Stimulated activated naive CD4-positive, alpha-beta T cell treated with Interleukin-2 at 50 U/mL for 16 hours (primary cell): Measurements from ENCODE around the gene NSG1.

Experiments
- DNase-seq: peaks from one replicate; lab custom pipeline; 2025; lab: John Stamatoyannopoulos, UW

The NSG1 gene

GRCh38 chr4:4374388-4375098 lies 12.4 kb upstream of the NSG1 start:
- DNase-seq, result no peak

DNA sequence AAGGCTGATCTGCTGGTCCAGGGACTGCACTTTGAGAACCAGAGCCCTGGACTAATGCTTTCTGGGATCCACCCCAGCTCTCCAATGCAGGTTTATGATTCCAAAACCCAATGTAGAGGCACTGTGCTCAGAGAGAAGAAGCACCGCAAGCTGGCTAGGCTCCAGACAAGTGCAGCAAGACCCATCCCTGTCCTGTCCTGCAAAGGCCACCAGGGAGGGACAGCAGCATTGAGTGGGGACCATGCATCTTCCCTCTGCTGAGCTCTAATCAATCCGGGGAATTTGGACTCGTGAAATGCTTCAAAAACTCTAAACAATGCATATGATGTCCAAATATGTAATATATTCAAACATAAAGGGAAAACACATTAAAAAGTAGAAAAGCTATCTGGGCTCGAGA lies 10.8 kb upstream of the NSG1 start:
- DNase-seq, result no peak

DNA sequence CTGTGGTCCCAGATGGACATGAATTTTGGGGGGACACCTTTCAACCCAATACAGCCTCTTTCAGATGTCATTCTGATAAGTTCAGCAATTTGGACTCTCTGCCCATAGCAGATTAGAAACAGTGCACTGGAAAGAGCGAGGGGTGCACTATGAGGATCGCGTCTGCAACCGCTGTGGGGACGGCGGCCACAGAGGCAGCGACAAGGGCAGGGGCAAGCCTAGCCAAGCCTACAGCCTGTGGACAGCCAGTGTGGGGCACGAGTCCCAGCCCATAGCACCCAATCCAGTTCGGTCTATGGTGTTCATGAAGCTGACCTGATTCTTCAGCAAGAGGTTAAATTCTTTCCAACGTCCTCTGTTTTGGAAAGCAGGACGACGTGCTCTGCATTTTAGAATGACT lies 9.7 kb upstream of the NSG1 start:
- no peak for DNase-seq

GRCh38 chr4:4377732-4378460 lies 9.0 kb upstream of the NSG1 start:
- no peak for DNase-seq

GRCh38 chr4:4379540-4380087 lies 7.3 kb upstream of the NSG1 start:
- DNase-seq, result no peak

GRCh38 chr4:4383085-4383484 lies 3.8 kb upstream of the NSG1 start:
- no peak for DNase-seq

GRCh38 chr4:4384837-4385236 lies 2.1 kb upstream of the NSG1 start:
- no peak for DNase-seq

- no peak for DNase-seq
Measured at GRCh38 chr4:4385729-4386295, 1.1 kb upstream of the NSG1 start.

- DNase-seq, result peak; percentile 23
Measured at GRCh38 chr4:4386296-4386735, 586 bp upstream of the NSG1 start.

DNA sequence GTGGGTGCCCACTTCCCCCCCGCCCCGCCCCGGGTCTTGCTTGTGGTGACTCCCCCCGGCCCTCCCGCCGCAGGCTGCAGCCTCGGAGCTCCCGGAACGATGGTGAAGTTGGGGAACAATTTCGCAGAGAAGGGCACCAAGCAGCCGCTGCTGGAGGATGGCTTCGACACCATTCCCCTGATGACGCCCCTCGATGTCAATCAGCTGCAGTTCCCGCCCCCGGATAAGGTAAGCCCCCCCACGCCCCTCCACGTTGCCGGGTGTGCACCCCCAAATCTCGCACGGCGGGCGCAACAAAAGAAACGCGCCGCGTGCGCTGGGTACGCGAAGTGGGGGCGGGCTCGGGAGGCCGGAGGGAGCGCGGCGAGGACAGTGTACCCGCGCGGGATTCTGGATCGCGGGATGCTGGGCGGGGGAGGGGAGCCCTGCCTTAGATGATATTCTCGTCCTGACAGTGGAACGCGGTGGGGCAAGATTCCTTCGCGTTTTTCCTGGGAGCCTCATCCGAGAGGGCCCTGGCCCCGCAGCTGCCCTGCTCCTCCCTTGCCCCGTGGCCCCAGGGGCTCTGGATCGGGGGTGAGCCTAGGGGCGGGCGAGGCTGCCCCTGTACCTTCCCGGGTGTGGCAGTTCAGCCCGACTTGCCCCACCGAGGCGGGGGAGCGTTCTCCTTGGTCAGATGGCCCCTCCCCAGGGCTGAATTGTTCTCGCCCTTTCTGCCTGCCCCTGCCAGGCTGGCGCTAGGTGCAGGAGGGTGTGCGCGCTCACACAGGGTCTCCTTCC lies 819 bp downstream of the NSG1 start:
- DNase-seq, result no peak

DNA sequence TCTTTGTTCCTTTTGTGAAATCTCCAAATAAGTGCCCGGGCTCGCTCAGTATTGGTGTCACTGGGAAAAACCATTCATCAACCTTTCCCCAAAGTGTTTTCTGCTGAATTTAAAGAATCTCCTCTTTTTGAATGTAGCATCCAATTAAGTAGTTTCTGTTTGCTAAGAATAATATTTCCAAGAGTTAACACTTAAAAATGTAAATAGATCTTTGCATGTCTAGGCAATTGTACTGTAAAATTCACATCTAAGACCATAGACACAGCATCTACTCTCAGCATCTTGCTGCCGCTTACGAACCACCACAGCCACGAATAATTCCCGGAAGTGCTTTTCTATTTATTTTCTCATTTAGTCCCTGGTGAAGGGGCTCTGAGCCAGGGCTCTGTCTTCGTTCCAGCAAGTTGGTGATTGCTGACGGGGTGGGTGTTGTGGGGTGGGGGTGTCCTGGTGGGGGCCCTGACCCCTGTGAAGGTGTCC lies 1.4 kb downstream of the NSG1 start:
- no peak for DNase-seq

- DNase-seq, result no peak
Measured at GRCh38 chr4:4388836-4389575, 2.1 kb downstream of the NSG1 start.

- no peak for DNase-seq
Measured at GRCh38 chr4:4390046-4390445, 3.1 kb downstream of the NSG1 start.

DNA sequence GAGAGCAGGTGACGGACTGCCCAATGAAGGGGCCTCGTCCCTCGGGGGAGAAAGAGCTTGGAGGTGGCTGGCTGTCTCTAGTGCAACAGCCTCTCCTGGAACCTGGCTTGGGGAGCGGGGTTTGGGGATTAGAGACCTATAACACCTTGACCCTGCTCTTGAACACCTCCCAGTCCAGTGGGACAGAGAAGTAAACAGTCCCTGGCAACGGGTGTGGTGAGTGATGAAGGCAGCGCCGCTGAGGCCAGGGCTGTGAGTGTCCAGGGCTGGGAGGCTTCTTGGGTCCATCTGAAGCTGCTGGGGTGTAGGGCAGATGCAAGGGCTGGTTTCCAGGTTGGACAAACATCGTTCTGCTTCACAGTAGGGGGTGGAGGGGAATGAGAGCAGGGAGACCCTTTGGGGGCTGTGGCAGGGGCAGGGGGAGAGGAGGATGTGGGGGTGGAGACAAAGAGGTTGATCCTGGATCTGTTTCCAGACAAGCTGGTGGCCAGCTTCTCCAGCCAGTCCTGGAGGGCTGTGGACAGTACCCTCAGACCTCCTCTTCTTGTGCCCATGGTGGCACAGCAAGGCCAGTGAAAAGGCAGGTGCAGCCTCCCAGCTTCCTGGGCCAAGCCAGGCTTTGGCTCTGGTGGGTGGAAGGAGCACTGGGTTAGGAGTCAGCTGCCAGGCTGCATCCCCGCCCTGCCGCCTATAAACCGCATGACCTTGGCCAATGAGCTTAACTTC lies 3.8 kb downstream of the NSG1 start:
- no peak for DNase-seq

GRCh38 chr4:4391866-4392265 lies 5.0 kb downstream of the NSG1 start:
- no peak for DNase-seq

- no peak for DNase-seq
Measured at GRCh38 chr4:4392501-4393183, 5.7 kb downstream of the NSG1 start.

- DNase-seq, result no peak
Measured at GRCh38 chr4:4394644-4395043, 7.7 kb downstream of the NSG1 start.

DNA sequence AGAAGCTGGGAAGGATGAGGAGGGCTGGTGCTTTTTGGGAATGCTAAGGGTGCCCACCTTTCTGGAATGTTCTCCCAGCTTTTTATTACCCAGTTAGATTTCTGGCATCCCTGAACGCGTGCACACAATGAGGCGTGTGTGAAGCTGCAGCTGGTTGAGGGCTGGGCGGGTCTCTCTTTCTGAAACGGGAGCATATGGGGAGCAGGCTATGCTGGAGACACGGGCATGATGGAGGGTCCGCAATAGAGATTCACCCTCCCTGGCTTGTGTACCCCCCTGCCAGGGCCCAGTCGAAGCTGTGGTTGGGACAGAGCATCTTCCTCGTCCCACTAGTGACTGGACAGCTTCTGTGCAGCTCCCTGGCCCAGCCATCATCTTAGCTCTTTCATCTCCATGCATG lies 8.5 kb downstream of the NSG1 start:
- no peak for DNase-seq

DNA sequence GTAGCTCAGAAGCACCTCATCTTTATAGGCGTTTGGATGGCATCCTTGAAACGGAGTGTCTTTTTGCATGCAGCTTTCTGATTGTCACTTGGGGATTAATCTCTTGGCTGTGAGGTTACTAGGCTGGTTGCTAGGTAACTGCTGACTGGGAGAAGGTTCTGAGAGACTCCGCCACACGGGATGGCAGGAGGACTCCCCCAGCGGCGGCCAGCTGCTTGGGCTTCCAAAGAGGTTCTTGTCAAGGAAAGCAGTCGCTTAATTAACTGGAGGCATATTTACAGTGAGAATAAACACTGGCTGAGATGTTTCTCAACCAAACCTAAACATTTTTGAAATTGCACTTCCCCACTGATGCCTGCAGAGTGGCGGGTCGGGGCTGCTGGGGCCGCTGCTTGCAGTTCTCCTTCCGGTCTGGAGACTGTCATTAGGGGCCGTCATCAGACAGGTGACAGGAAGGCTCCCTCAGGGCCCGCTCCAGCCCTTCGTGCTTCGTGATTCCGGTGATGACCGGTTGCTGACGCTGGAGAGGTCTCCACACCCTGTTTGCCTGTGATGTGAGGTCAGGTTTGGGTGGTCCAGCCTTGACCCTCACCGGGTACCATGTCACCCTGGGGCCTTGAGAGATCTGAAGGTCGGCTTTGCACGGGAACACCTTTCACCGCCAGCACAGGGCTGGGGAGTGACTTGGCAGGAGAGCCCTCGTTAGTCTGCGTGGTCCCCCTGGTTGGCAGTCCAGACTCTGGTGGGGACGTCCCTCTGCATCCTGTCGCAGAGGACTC lies 9.1 kb downstream of the NSG1 start:
- DNase-seq, result no peak
